ENCODE data around the gene KLHL11.

The KLHL11 gene

DNA sequence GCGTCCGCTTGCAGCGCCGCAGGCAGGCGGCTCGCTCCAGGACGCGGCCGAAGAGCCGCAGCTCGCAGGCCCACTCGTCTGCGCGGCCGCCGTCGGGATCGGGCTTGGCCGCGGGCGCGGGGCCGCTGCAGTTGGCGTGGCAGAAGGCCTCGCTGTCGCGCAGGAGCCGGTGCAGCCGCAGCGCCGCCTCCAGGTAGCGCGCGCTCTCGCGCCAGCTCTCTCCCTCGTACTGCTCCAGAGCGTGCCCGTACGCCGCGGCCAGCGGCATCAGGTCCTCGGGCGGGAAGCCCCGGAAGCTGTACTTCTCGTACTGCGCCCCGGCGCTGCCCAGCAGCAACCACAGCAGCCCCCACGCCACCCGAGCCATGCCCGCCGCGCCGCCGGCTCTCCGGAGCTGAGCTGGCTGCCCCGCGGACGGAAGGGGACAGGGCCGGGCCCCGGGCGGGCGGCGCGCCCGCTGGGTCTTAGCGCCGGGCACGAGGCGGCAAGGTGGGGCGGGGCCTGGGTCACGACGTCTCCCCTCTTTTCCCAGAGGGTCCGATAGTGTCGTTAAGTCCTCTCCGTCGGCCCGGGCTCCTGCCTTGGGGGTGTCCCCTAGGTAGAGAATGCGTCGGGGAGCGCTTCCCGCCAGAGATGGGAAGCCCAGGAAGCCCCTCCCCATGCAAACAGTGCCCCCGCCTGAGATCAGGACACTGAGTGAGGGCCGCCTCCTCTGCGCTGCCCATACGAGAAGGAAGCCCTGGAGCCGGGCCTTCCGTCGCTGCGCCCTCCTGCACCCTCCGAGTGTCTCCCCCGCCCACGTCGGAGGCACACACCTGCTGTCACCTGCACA is 53.5 kb downstream of the KLHL11 start, which contains the start of gene P3H4:
TSS of gene P3H4 (minus strand) at position 401 of the 832 bp plus-strand sequence. CDS start at position 367, 34 bp downstream.
- in situ Hi-C loops (cut with MboI; ENCODE audit: low pct_unique_long_range_greater_than_20kb, low sequenced_read_pairs, unreplicated experiment): no loop called here
- DNase-seq (ENCODE audit: low spot score): peak; percentile 89
- TF ChIP-seq, protein P1, sequence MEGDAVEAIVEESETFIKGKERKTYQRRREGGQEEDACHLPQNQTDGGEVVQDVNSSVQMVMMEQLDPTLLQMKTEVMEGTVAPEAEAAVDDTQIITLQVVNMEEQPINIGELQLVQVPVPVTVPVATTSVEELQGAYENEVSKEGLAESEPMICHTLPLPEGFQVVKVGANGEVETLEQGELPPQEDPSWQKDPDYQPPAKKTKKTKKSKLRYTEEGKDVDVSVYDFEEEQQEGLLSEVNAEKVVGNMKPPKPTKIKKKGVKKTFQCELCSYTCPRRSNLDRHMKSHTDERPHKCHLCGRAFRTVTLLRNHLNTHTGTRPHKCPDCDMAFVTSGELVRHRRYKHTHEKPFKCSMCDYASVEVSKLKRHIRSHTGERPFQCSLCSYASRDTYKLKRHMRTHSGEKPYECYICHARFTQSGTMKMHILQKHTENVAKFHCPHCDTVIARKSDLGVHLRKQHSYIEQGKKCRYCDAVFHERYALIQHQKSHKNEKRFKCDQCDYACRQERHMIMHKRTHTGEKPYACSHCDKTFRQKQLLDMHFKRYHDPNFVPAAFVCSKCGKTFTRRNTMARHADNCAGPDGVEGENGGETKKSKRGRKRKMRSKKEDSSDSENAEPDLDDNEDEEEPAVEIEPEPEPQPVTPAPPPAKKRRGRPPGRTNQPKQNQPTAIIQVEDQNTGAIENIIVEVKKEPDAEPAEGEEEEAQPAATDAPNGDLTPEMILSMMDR (IDR thresholded peaks at IDR 0.05; ENCODE audit: extremely low read depth, insufficient read depth, missing control alignments): peak; percentile 74

DNA sequence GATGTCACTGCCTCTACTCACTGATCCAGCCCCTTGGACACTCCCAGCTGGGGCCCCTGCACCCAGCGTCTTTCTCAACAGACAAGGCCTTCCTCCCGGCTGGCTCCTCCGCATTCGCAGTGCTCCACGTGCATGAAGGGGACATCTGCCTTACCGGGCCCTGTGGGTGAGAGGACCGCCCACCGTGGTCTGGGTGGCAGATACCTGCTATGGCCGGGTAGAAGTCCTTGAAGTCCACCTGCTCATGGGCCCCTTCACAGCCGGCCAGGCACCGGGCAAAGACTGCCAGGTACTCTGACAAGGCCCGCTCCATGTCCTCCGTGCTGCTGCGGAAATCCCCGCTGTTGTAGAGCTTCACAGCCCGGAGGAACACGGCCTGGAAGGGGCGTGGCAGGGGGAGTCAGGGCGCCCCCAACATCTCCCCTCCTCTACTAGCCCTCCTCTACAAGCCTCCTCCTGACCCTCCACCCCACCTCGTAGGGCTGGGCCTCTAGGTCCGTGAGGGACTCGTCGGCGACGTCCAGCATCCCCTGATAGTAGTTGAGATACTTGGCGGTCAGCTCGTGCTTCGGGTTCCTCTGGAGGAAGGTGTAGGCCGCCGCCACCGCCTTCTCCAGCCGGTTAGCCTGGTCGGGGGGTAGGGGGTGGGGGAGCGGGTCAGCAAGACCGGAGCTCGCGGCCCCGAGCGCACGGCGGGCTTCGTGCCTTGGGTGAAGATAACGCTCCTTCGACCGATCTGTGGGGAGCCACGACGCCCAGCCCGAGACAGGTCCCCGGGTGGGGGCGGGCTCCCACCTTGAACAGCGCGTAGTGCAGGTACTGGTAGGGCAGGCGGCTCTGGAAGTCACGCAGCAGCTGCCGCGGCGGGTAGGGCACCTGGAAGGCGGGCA is 54.3 kb downstream of the KLHL11 start:
- TF ChIP-seq, protein P1 (IDR thresholded peaks at IDR 0.05; ENCODE audit: extremely low read depth, insufficient read depth, missing control alignments): no peak
- in situ Hi-C loops (cut with MboI; ENCODE audit: low pct_unique_long_range_greater_than_20kb, low sequenced_read_pairs, unreplicated experiment): no loop called here
- no peak for DNase-seq (ENCODE audit: low spot score)

DNA sequence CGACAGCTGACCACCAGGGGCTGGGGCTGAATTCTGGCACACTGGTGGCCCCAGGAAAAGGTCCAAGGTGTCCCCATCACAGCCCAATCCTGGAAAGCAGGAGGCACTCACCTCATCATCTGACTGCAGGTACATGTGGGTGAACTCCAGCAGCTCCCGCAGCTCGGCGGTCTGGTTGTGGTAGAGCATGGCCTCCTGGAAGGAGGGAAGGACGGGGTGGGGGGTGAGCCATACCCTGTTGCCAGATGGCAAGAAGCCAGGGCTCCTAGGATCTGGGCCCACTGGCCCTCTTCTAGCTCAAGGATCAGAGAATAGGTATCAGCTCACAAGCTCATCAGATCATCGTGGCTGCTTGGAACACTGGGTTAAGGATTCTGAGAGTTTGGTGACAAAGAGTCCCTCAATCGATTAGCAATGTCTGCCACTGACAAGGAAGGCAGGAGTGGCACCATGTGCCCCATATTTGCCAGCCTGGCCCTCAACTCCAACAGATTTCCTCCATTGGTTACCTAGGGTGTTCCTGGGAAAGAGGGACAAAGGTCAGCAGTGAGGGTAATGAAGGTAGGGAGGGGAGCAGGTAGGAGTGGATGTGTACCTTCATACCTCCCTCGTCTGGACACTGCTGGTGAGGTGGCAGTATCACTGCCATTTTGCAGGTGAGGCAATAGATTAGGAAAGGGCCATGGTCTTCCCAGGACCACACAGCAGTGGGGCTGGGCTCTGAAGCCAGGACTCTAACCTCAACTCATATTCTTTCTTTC is 58.4 kb downstream of the KLHL11 start:
- TF ChIP-seq, protein P1 (IDR thresholded peaks at IDR 0.05; ENCODE audit: extremely low read depth, insufficient read depth, missing control alignments): no peak
- in situ Hi-C loops (cut with MboI; ENCODE audit: low pct_unique_long_range_greater_than_20kb, low sequenced_read_pairs, unreplicated experiment): no loop called here
- DNase-seq (ENCODE audit: low spot score): no peak
